ENCODE measurements around the gene OPTN. TPM values are rescaled to one million over a fixed set of nuclear protein-coding genes. Genes with fewer than 3 reads are reported as not detected.

OPTN gene
- total and polyA plus RNA-seq, 2 of the 8 experiments (the other 6 are each of a cell fraction or from before 2014, with no cell fraction given): 4.8 to 20.1 TPM

DNA sequence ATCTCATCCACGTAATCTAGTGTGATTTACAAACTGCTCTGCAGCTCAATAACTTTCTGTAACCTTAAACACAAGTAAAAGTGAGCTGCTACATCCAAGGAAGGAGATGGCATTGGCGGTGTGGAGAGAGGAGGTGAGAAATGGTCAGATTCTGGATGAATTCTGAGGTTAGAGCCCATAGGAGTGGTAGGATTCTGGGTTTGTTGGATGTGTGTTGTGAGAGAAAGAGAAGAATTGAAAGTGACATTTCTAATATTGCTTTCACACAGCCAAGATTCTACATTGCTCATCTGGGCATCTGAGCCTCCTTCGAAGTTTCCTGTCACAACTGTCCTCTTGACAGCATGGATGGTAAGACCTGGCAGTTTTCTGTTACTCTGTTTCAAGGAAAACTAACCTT, 63.9 kb downstream of the OPTN start (continued):
- TF ChIP-seq CTBP2 (IDR thresholded peaks at IDR 0.05; ENCODE audit: borderline replicate concordance, insufficient read depth, insufficient read length, low read length): no peak
- TF ChIP-seq, protein P1, sequence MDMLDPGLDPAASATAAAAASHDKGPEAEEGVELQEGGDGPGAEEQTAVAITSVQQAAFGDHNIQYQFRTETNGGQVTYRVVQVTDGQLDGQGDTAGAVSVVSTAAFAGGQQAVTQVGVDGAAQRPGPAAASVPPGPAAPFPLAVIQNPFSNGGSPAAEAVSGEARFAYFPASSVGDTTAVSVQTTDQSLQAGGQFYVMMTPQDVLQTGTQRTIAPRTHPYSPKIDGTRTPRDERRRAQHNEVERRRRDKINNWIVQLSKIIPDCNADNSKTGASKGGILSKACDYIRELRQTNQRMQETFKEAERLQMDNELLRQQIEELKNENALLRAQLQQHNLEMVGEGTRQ (IDR thresholded peaks at IDR 0.05; ENCODE audit: low read length): no peak
- no peak for TF ChIP-seq HDAC6 (IDR thresholded peaks at IDR 0.05; ENCODE audit: low read depth, low read length)

Data from H1 (cell line).